GM23338 (cell line): ENCODE results near the gene SQSTM1. TPM values are rescaled to one million over a fixed set of nuclear protein-coding genes. Genes with fewer than 3 reads are reported as not detected.

Source experiments
- ATAC-seq: fragments of 200-7000 bp; cut with Tn5 transposase; 3 replicates; pipeline ENCODE4 v1.9.1; 2020
- DNase-seq: peaks from one replicate; pipeline ENCODE4 v3.0.0-alpha.2; 2015; ENCODE audit warnings: low spot score
- H2AFZ ChIP-seq: fragments of 200-600 bp; sonication (generic); 2 replicates; pipeline ENCODE4 v1.8.0; 2016; ENCODE audit warnings: antibody characterized with exemption, mild to moderate bottlenecking, moderate library complexity
- H3F3A ChIP-seq: fragments of 200-600 bp; sonication (generic); replicated peaks from 2 replicates; pipeline ENCODE4 v1.8.0; 2017; ENCODE audit warnings: antibody characterized with exemption, mixed run types, low read depth
- H3K27ac ChIP-seq: fragments of 200-600 bp; sonication (generic); 2 replicates; pipeline ENCODE4 v1.6.1; 2016; ENCODE audit warnings: low read depth
- H3K27me3 ChIP-seq: fragments of 200-600 bp; sonication (generic); 2 replicates; pipeline ENCODE4 v1.8.0; 2016; ENCODE audit warnings: mild to moderate bottlenecking, mixed run types, moderate library complexity; ENCODE audit not compliant: insufficient read depth
- H3K36me3 ChIP-seq: fragments of 200-600 bp; sonication (generic); 2 replicates; pipeline ENCODE4 v1.8.0; 2016; ENCODE audit warnings: mild to moderate bottlenecking; ENCODE audit not compliant: insufficient read depth
- H3K4me1 ChIP-seq: fragments of 200-600 bp; sonication (generic); 2 replicates; pipeline ENCODE4 v1.8.0; 2016; ENCODE audit warnings: mild to moderate bottlenecking, moderate library complexity; ENCODE audit not compliant: insufficient read depth
- H3K4me2 ChIP-seq: fragments of 200-600 bp; sonication (generic); 2 replicates; pipeline ENCODE4 v1.7.1; 2017; ENCODE audit warnings: mixed run types
- H3K4me3 ChIP-seq: fragments of 200-600 bp; sonication (generic); 2 replicates; pipeline ENCODE4 v1.6.1; 2016; ENCODE audit warnings: mixed run types
- H3K79me2 ChIP-seq: fragments of 200-600 bp; sonication (generic); replicated peaks from 2 replicates; pipeline ENCODE4 v1.8.0; 2017; ENCODE audit warnings: mild to moderate bottlenecking; ENCODE audit not compliant: insufficient read depth
- H3K9me2 ChIP-seq: fragments of 200-600 bp; sonication (generic); 2 replicates; pipeline ENCODE4 v1.8.0; 2017; ENCODE audit not compliant: insufficient read depth
- H4K20me1 ChIP-seq: fragments of 200-600 bp; sonication (generic); replicated peaks from 2 replicates; pipeline ENCODE4 v1.8.0; 2017; ENCODE audit warnings: mild to moderate bottlenecking; ENCODE audit not compliant: insufficient read depth
- H3K27ac Mint-ChIP-seq: 2 replicates; pipeline ENCODE4 v1.8.0; 2020; ENCODE audit warnings: inconsistent platforms, mild to moderate bottlenecking, moderate library complexity, mixed read lengths
- H3K27me3 Mint-ChIP-seq: 3 replicates; pipeline ENCODE4 v1.8.0; 2022; ENCODE audit warnings: low read depth, mild to moderate bottlenecking, moderate library complexity, mixed read lengths, inconsistent platforms; ENCODE audit not compliant: insufficient read depth, poor library complexity
- H3K36me3 Mint-ChIP-seq: 3 replicates; pipeline ENCODE4 v1.8.0; 2021; ENCODE audit warnings: low read depth, mild to moderate bottlenecking, inconsistent platforms, moderate library complexity, mixed read lengths
- H3K4me1 Mint-ChIP-seq: 3 replicates; pipeline ENCODE4 v1.8.0; 2020; ENCODE audit warnings: mild to moderate bottlenecking, inconsistent platforms, mixed read lengths
- H3K4me3 Mint-ChIP-seq: 3 replicates; pipeline ENCODE4 v1.8.0; 2021; ENCODE audit warnings: moderate library complexity, mild to moderate bottlenecking, inconsistent platforms, mixed read lengths
- H3K9me3 Mint-ChIP-seq: 3 replicates; pipeline ENCODE4 v1.8.0; 2020; ENCODE audit warnings: moderate library complexity, mild to moderate bottlenecking, inconsistent platforms, mixed read lengths
- CTCF ChIP-seq, 2 experiments: fragments of 200-600 bp in 1 of 2; sonication (generic) in 1 of 2; conservative IDR thresholded peaks; 2 replicates each; pipeline versions ENCODE4 v1.5.1 to v1.6.1; 2016 to 2017; ENCODE audit warnings: antibody characterized with exemption in 2 of 2, low read depth in 2 of 2, mild to moderate bottlenecking in 2 of 2, moderate library complexity in 1 of 2
- ETS1 ChIP-seq: IDR thresholded peaks from 2 replicates; pipeline ENCODE4 v1.6.1; 2016; ENCODE audit warnings: antibody characterized with exemption
- EZH2phosphoT487 ChIP-seq: fragments of 200-600 bp; sonication (generic); IDR thresholded peaks from one replicate; pipeline ENCODE4 v1.8.1; 2018; ENCODE audit warnings: antibody characterized with exemption; ENCODE audit not compliant: unreplicated experiment
- JUNB ChIP-seq: IDR thresholded peaks from one replicate; pipeline ENCODE4 v1.6.1; 2016; ENCODE audit warnings: antibody characterized with exemption; ENCODE audit not compliant: unreplicated experiment
- NANOG ChIP-seq: IDR thresholded peaks from 2 replicates; pipeline ENCODE4 v1.6.1; 2016; ENCODE audit warnings: antibody characterized with exemption, borderline replicate concordance
- POLR2AphosphoS5 ChIP-seq: IDR thresholded peaks from 2 replicates; pipeline ENCODE4 v1.6.1; 2016; ENCODE audit warnings: antibody characterized with exemption, low read depth
- STAT1 ChIP-seq: IDR thresholded peaks from one replicate; pipeline ENCODE4 v1.6.1; 2016; ENCODE audit warnings: antibody characterized with exemption; ENCODE audit not compliant: unreplicated experiment
- ZNF114 ChIP-seq: fragments of 250-450 bp; sonication (Bioruptor Pico); IDR thresholded peaks from 2 replicates; pipeline ENCODE4 v1.5.0; 2020; ENCODE audit warnings: mild to moderate bottlenecking, moderate library complexity
- polyA plus RNA-seq: library from polyadenylated mRNA; unstranded; fragments of >200 nt; fragmentation: Nextera tagmentation; extraction: Ambion mirVana; gene quantifications from 2 replicates; pipeline ENCODE4 v1.2.1, GENCODE V29; 2016
- total RNA-seq: library from RNA; depleted of rRNA; stranded (reverse); fragments of >200 nt; shearing (Covaris generic); gene quantifications from 2 replicates; pipeline ENCODE4 v1.2.3, GENCODE V29; 2014
- TF ChIP-seq, protein P1 (sequence below): IDR thresholded peaks from one replicate; pipeline ENCODE4 v1.6.1; 2018; ENCODE audit warnings: antibody characterized with exemption; ENCODE audit not compliant: unreplicated experiment

SQSTM1 gene
- total and polyA plus RNA-seq, 2 experiments from 2014 or later: 58.0 to 92.6 TPM

GRCh38 chr5:179878222-179879002, 57.7 kb downstream of the SQSTM1 start:
- Mint-ChIP-seq H3K9me3 (peaks cover 17% of the 10 kb centered on the region), H3K4me1 (no peaks in the 10 kb centered on the region), H3K27me3 (peaks cover 4% of the 10 kb centered on the region), H3K36me3 (peaks cover 35% of the 10 kb centered on the region), H3K4me3 (no peak overlapping the region), H3K27ac (no peak overlapping the region)
- Histone ChIP-seq H2AFZ (no peak overlapping the region), H3K4me1 (no peaks in the 10 kb centered on the region), H4K20me1 (no peaks in the 10 kb centered on the region), H3K79me2 (no peaks in the 10 kb centered on the region), H3K27ac (no peak overlapping the region), H3K27me3 (no peaks in the 10 kb centered on the region), H3K36me3 (peaks cover 8% of the 10 kb centered on the region; the same call in 1 of the 2 replicates), H3K4me2 (no peak overlapping the region), H3K4me3 (no peak overlapping the region), H3F3A (no peaks in the 10 kb centered on the region), H3K9me2 (0 out of 2 replicates have a peak, but pooled peaks cover 2% of the 10 kb centered on the region)
- TF ChIP-seq, protein P1, sequence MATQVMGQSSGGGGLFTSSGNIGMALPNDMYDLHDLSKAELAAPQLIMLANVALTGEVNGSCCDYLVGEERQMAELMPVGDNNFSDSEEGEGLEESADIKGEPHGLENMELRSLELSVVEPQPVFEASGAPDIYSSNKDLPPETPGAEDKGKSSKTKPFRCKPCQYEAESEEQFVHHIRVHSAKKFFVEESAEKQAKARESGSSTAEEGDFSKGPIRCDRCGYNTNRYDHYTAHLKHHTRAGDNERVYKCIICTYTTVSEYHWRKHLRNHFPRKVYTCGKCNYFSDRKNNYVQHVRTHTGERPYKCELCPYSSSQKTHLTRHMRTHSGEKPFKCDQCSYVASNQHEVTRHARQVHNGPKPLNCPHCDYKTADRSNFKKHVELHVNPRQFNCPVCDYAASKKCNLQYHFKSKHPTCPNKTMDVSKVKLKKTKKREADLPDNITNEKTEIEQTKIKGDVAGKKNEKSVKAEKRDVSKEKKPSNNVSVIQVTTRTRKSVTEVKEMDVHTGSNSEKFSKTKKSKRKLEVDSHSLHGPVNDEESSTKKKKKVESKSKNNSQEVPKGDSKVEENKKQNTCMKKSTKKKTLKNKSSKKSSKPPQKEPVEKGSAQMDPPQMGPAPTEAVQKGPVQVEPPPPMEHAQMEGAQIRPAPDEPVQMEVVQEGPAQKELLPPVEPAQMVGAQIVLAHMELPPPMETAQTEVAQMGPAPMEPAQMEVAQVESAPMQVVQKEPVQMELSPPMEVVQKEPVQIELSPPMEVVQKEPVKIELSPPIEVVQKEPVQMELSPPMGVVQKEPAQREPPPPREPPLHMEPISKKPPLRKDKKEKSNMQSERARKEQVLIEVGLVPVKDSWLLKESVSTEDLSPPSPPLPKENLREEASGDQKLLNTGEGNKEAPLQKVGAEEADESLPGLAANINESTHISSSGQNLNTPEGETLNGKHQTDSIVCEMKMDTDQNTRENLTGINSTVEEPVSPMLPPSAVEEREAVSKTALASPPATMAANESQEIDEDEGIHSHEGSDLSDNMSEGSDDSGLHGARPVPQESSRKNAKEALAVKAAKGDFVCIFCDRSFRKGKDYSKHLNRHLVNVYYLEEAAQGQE: no peak
- TF ChIP-seq CTCF (conservative IDR thresholded peaks at IDR 0.05; ENCODE audit: low read depth in 2 of 2) (peak in 1 of 2 experiments; percentile 36; a peak in 1 of 4 replicates), JUNB (no peak)
- DNase-seq: no peak
- ATAC-seq: no peak; the same call in 1 of the 3 replicates

- 0 out of 2 replicates have a peak, but pooled peaks cover 2% of the 10 kb centered on the region for H3K9me2 ChIP-seq
- H3K27ac ChIP-seq: no peak overlapping the region
- H3F3A ChIP-seq: no peaks in the 10 kb centered on the region
- H3K4me1 Mint-ChIP-seq: no peaks in the 10 kb centered on the region
- no peaks in the 10 kb centered on the region for H3K79me2 ChIP-seq
- no peaks in the 10 kb centered on the region for H3K4me1 ChIP-seq
- no peak overlapping the region for H2AFZ ChIP-seq
- H3K4me2 ChIP-seq: no peak overlapping the region
- H3K4me3 Mint-ChIP-seq: no peak overlapping the region
- H4K20me1 ChIP-seq: no peaks in the 10 kb centered on the region
- DNase-seq: no peak
- H3K36me3 ChIP-seq: peaks cover 15% of the 10 kb centered on the region
- H3K27me3 ChIP-seq: no peaks in the 10 kb centered on the region
- peaks cover 25% of the 10 kb centered on the region for H3K9me3 Mint-ChIP-seq
- no peak overlapping the region for H3K27ac Mint-ChIP-seq
- no peak; the same call in 2 of the 3 replicates for ATAC-seq
- H3K4me3 ChIP-seq: no peak overlapping the region
- H3K36me3 Mint-ChIP-seq: peaks cover 42% of the 10 kb centered on the region
- H3K27me3 Mint-ChIP-seq: peaks cover 4% of the 10 kb centered on the region
- TF ChIP-seq STAT1: no peak
- no peak for TF ChIP-seq ETS1
- TF ChIP-seq EZH2phosphoT487: no peak
- TF ChIP-seq, protein P1: no peak
- no peak for TF ChIP-seq JUNB
- no peak for TF ChIP-seq CTCF (conservative IDR thresholded peaks at IDR 0.05; ENCODE audit: low read depth in 2 of 2)
- TF ChIP-seq NANOG: no peak
- TF ChIP-seq POLR2AphosphoS5: no peak
- no peak for TF ChIP-seq ZNF114 (CRISPR knock-in tag)
Measured at GRCh38 chr5:179879003-179879689, 58.4 kb downstream of the SQSTM1 start.
